Activated gamma-delta T cell treated with anti-CD3 and anti-CD28 coated beads, Interleukin-2, amount 50 U/mL, for 16 hours (primary cell): Measurements from ENCODE around the gene NPHS1.
"Not testable (repeated sequence)": the region's sequence is repeated elsewhere in the genome, so short reads cannot be mapped to it uniquely, and the experiment has no call there.

Experiments used
- DNase-seq: peaks from one replicate; pipeline ENCODE4 v3.0.0-alpha.2; 2020; ENCODE audit warnings: low read depth

Gene NPHS1

GRCh38 chr19:35852029-35852780 lies at the start of gene NPHS1:
Gene NPHS1, minus strand, starts transcription at chr19:35852504. Its CDS starts 667 bp downstream, at chr19:35851837.
- DNase-seq = no peak

GRCh38 chr19:35901055-35901644 lies 48.8 kb upstream of the NPHS1 start:
- no peak for DNase-seq

- DNase-seq = peak; percentile 74
Observed at GRCh38 chr19:35899547-35900214, 47.4 kb upstream of the NPHS1 start.

- no peak for DNase-seq
Observed at GRCh38 chr19:35898499-35898809, 46.1 kb upstream of the NPHS1 start.

GRCh38 chr19:35897706-35898451 lies 45.6 kb upstream of the NPHS1 start:
- no peak for DNase-seq

GRCh38 chr19:35896643-35897040 lies 44.3 kb upstream of the NPHS1 start:
- DNase-seq = no peak

GRCh38 chr19:35895911-35896642 lies 43.8 kb upstream of the NPHS1 start:
- DNase-seq = no peak

GRCh38 chr19:35894342-35894741 lies 42.0 kb upstream of the NPHS1 start:
- DNase-seq = no peak

GRCh38 chr19:35891819-35892218 lies 39.5 kb upstream of the NPHS1 start:
- DNase-seq = not testable (repeated sequence)

GRCh38 chr19:35890113-35890650 lies 37.9 kb upstream of the NPHS1 start:
- DNase-seq = no peak

- DNase-seq = no peak
Observed at GRCh38 chr19:35889370-35890112, 37.2 kb upstream of the NPHS1 start.

GRCh38 chr19:35888398-35888797 lies 36.1 kb upstream of the NPHS1 start:
- DNase-seq = no peak

GRCh38 chr19:35887197-35887596 lies 34.9 kb upstream of the NPHS1 start:
- DNase-seq = no peak

- DNase-seq = no peak
Observed at GRCh38 chr19:35885904-35886303, 33.6 kb upstream of the NPHS1 start.

- DNase-seq = no peak
Observed at GRCh38 chr19:35885225-35885738, 33.0 kb upstream of the NPHS1 start.

GRCh38 chr19:35883882-35884281 lies 31.6 kb upstream of the NPHS1 start:
- DNase-seq = no peak

- no peak for DNase-seq
Observed at GRCh38 chr19:35882114-35882832, 30.0 kb upstream of the NPHS1 start.

- DNase-seq = peak; percentile 46
Observed at GRCh38 chr19:35879770-35880317, 27.5 kb upstream of the NPHS1 start.

GRCh38 chr19:35879068-35879467 lies 26.8 kb upstream of the NPHS1 start:
- DNase-seq = no peak
